AG09309 (cell line): ENCODE data around the gene UBE2O.
A peak's percentile ranks its signal among the peaks of the same experiment; 100 is the strongest.

Experiments used
- DNase-seq: peaks from one replicate; pipeline ENCODE4 v3.0.0-alpha.2; 2010; ENCODE audit warnings: low read depth
- H3K4me3 ChIP-seq: 2 replicates; pipeline ENCODE4 v1.5.1; 2011; ENCODE audit warnings: mild to moderate bottlenecking, low read depth, low read length, moderate library complexity; ENCODE audit not compliant: control insufficient read depth
- CTCF ChIP-seq: IDR thresholded peaks from 2 replicates; pipeline ENCODE4 v1.5.1; 2011; ENCODE audit warnings: mild to moderate bottlenecking, low read depth, low read length, inconsistent platforms; ENCODE audit not compliant: insufficient read depth, control insufficient read depth; ENCODE audit errors: missing control alignments

UBE2O gene

GRCh38 chr17:76404256-76404655, 48.7 kb downstream of the UBE2O start:
- H3K4me3 ChIP-seq: no peak overlapping the region
- TF ChIP-seq CTCF: no peak
- DNase-seq: no peak

- TF ChIP-seq CTCF: no peak
- DNase-seq: no peak
- no peak overlapping the region for H3K4me3 ChIP-seq
Measured at GRCh38 chr17:76402711-76403110, 50.2 kb downstream of the UBE2O start.

- TF ChIP-seq CTCF: no peak
- DNase-seq: no peak
- H3K4me3 ChIP-seq: no peak overlapping the region
Measured at GRCh38 chr17:76399175-76400172, 53.5 kb downstream of the UBE2O start.

- TF ChIP-seq CTCF: no peak
- no peak for DNase-seq
- no peak overlapping the region for H3K4me3 ChIP-seq
Measured at GRCh38 chr17:76398523-76399174, 54.3 kb downstream of the UBE2O start.

- DNase-seq: peak; percentile 50
- H3K4me3 ChIP-seq: no peak overlapping the region
- TF ChIP-seq CTCF: peak; percentile 97
Measured at GRCh38 chr17:76397687-76398522, 55.0 kb downstream of the UBE2O start.

GRCh38 chr17:76397184-76397583, 55.8 kb downstream of the UBE2O start:
- TF ChIP-seq CTCF: no peak

More at GRCh38 chr17:76397184-76397583, 55.8 kb downstream of the UBE2O start:
- no peak overlapping the region for H3K4me3 ChIP-seq
- DNase-seq: no peak
